Loucy (cell line): Measurements from ENCODE around the gene SRSF4.
"Not testable (repeated sequence)": the region's sequence is repeated elsewhere in the genome, so short reads cannot be mapped to it uniquely, and the experiment has no call there.

Experiments
- H2AFZ ChIP-seq: fragments of 200-600 bp; sonication (generic); 2 replicates; pipeline ENCODE4 v1.6.0; 2016; ENCODE audit warnings: antibody characterized with exemption, mild to moderate bottlenecking, low read length, moderate library complexity
- H3F3A ChIP-seq: fragments of 200-600 bp; 2 replicates; pipeline ENCODE4 v1.6.0; 2016; ENCODE audit warnings: antibody characterized with exemption, low read depth, mild to moderate bottlenecking
- H3K27me3 ChIP-seq: fragments of 200-600 bp; sonication (generic); 2 replicates; pipeline ENCODE4 v1.6.1; 2014; ENCODE audit warnings: low read length, mild to moderate bottlenecking; ENCODE audit not compliant: insufficient read depth, poor library complexity, severe bottlenecking
- H3K36me3 ChIP-seq: fragments of 200-600 bp; sonication (generic); 2 replicates; pipeline ENCODE4 v1.6.1; 2016; ENCODE audit warnings: low read length; ENCODE audit not compliant: insufficient read depth
- H3K4me1 ChIP-seq: fragments of 200-600 bp; sonication (generic); 2 replicates; pipeline ENCODE4 v1.5.1; 2014; ENCODE audit warnings: low read length, mild to moderate bottlenecking; ENCODE audit not compliant: insufficient read depth, poor library complexity, severe bottlenecking
- H3K4me2 ChIP-seq: fragments of 200-600 bp; sonication (generic); 2 replicates; pipeline ENCODE4 v1.6.0; 2014; ENCODE audit warnings: antibody characterized with exemption, low read length, low read depth, mild to moderate bottlenecking; ENCODE audit not compliant: poor library complexity, severe bottlenecking
- H3K4me3 ChIP-seq: fragments of 200-600 bp; sonication (generic); 2 replicates; pipeline ENCODE4 v1.5.1; 2014; ENCODE audit warnings: low read length, mild to moderate bottlenecking, mixed read lengths; ENCODE audit not compliant: poor library complexity, severe bottlenecking
- H3K79me2 ChIP-seq: fragments of 200-600 bp; sonication (generic); 2 replicates; pipeline ENCODE4 v1.6.1; 2014; ENCODE audit warnings: low read length; ENCODE audit not compliant: insufficient read depth
- H3K9ac ChIP-seq: fragments of 200-600 bp; sonication (generic); 2 replicates; pipeline ENCODE4 v1.6.0; 2014; ENCODE audit warnings: mild to moderate bottlenecking, low read depth, low read length, moderate library complexity; ENCODE audit not compliant: poor library complexity, severe bottlenecking
- H3K9me2 ChIP-seq: fragments of 200-600 bp; sonication (generic); replicated peaks from 2 replicates; pipeline ENCODE4 v1.6.1; 2016; ENCODE audit warnings: low read depth, low read length, mixed read lengths
- H3K9me3 ChIP-seq: fragments of 200-600 bp; sonication (generic); 2 replicates; pipeline ENCODE4 v1.6.1; 2014; ENCODE audit warnings: mild to moderate bottlenecking, antibody characterized with exemption, low read length, low read depth; ENCODE audit not compliant: insufficient read depth
- H4K20me1 ChIP-seq: fragments of 200-600 bp; sonication (generic); 2 replicates; pipeline ENCODE4 v1.6.0; 2014; ENCODE audit warnings: antibody characterized with exemption, low read length, mild to moderate bottlenecking; ENCODE audit not compliant: insufficient read depth, poor library complexity, severe bottlenecking
- EZH2phosphoT487 ChIP-seq: fragments of 200-600 bp; IDR thresholded peaks from 2 replicates; pipeline ENCODE4 v1.6.1; 2018; ENCODE audit warnings: antibody characterized with exemption, mild to moderate bottlenecking, moderate library complexity, borderline replicate concordance
- TF ChIP-seq, protein P1 (sequence below): fragments of 200-600 bp; sonication (generic); conservative IDR thresholded peaks from 2 replicates; pipeline ENCODE4 v1.5.1; 2014; ENCODE audit warnings: mild to moderate bottlenecking, antibody characterized with exemption, low read length

SRSF4 gene

DNA sequence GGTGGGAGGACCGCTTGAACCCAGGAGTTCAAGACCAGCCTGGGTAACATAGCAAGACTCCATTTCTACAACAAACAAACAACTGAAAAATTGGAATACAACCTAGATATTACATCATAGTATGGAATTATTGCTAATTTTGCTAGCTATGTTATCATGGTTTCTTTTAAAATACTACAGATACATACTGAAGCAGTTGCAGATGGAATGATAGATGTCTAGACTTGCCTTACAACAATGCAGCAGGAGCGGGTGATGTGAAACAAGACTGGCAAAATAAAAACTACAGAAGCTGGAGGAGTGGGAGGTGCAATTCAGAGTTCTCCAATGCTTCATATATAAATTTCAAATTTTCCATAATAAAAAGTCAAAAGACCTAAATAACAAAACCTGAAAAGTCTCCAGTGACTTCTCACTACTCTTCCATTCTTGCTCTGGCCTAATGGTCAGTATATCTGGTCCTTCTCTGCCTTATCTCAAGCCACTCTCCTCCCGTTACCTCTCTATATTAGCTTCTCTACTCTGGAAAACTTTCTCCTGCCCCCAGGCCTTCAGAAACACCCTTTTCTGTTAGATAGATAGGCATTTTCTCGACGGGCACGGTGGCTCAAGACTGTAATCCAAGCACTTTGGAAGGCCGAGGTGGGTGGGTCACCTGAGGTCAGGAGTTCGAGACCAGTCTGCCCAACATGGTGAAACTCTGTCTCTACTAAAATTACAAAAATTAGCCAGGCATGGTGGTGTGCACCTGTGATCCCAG, 29.5 kb downstream of the SRSF4 start:
- TF ChIP-seq EZH2phosphoT487, result no peak
- TF ChIP-seq, protein P1, sequence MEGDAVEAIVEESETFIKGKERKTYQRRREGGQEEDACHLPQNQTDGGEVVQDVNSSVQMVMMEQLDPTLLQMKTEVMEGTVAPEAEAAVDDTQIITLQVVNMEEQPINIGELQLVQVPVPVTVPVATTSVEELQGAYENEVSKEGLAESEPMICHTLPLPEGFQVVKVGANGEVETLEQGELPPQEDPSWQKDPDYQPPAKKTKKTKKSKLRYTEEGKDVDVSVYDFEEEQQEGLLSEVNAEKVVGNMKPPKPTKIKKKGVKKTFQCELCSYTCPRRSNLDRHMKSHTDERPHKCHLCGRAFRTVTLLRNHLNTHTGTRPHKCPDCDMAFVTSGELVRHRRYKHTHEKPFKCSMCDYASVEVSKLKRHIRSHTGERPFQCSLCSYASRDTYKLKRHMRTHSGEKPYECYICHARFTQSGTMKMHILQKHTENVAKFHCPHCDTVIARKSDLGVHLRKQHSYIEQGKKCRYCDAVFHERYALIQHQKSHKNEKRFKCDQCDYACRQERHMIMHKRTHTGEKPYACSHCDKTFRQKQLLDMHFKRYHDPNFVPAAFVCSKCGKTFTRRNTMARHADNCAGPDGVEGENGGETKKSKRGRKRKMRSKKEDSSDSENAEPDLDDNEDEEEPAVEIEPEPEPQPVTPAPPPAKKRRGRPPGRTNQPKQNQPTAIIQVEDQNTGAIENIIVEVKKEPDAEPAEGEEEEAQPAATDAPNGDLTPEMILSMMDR, result no peak
- Histone ChIP-seq H3F3A (no peaks in the 10 kb centered on the region), H3K36me3 (peaks cover 98% of the 10 kb centered on the region), H3K4me2 (no peak overlapping the region), H3K27me3 (no peaks in the 10 kb centered on the region), H2AFZ (no peak overlapping the region), H3K9ac (no peak overlapping the region), H4K20me1 (peaks cover 9% of the 10 kb centered on the region), H3K79me2 (peaks cover 16% of the 10 kb centered on the region; the same call in 1 of the 2 replicates), H3K4me1 (no peaks in the 10 kb centered on the region), H3K4me3 (no peak overlapping the region), H3K9me3 (no peaks in the 10 kb centered on the region), H3K9me2 (no peaks in the 10 kb centered on the region)

DNA sequence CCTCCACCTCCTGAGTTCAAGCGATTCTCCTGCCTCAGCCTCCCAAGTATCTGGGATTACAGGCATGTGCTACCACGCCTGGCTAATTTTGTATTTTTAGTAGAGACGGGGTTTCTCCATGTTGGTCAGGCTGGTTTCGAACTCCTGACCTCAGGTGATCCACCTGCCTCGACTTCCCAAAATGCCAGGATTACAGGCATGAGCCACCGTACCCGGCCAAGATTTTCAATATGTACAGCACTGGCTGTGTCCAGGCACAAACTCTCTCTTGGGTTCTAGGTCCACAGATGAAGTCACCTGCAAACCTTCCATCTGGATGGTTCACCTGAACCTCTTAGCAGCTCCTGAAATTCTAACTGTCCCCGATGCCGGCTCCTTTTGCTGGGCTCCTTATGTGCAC, 31.4 kb downstream of the SRSF4 start:
- not testable (repeated sequence) for H4K20me1 ChIP-seq, H3K4me2 ChIP-seq, H3K9me2 ChIP-seq, H3K9me3 ChIP-seq, H2AFZ ChIP-seq, H3K79me2 ChIP-seq, H3K27me3 ChIP-seq, H3K4me1 ChIP-seq, H3F3A ChIP-seq, H3K4me3 ChIP-seq, H3K9ac ChIP-seq
- peaks cover 95% of the 10 kb centered on the region for H3K36me3 ChIP-seq

DNA sequence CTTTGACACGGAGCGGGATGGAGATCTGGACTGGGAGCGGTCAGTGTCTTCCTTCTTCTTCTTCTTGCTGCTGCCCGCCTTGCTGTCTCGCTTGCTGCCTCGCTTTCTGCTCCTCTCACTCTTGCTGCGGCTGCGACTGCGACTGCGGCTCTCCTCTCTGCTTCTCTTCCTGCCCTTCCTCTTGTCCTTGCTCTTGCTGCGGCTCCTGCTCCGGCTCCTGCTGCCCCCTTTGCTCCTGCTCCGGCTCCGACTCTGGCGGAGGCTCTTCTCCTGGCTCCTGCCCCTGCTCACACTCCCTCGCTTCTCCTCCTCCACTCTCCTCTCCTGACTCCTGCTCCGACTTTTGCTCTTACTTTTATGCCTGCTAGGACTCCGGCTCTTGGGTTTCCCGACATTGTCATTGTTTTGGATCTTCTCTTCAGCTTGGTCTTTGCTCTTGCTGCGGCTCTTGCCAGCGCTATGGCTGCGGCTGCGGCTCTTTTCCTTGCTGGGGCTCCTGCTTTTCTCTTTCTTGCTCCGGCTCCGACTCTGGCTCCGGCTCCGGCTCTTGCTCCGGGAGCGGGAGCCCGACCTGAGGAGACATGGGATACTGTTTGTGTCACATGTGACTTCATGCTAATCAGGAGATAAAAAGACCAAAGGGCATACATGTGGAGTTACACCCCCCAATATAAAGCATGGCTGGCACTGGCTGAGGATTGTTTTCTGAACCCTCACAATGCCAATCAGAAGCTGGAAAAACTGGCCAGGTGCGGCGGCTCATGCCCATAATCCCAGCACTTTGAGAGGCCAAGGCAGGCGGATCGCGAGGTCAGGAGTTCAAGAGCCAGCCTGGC, 32.8 kb downstream of the SRSF4 start:
- peaks cover 5% of the 10 kb centered on the region for H4K20me1 ChIP-seq

More for the DNA sequence above, 32.8 kb downstream of the SRSF4 start:
- Histone ChIP-seq H3K4me2 (no peak overlapping the region), H3K79me2 (0 out of 2 replicates have a peak, but pooled peaks cover 4% of the 10 kb centered on the region), H3K9ac (no peak overlapping the region), H3K9me3 (no peaks in the 10 kb centered on the region), H2AFZ (no peak overlapping the region), H3K4me1 (no peaks in the 10 kb centered on the region), H3K4me3 (no peak overlapping the region), H3K9me2 (no peaks in the 10 kb centered on the region), H3K36me3 (peaks cover 80% of the 10 kb centered on the region), H3K27me3 (no peaks in the 10 kb centered on the region), H3F3A (0 out of 2 replicates have a peak, but pooled peaks cover 3% of the 10 kb centered on the region)
- TF ChIP-seq, protein P1, result no peak
- no peak for TF ChIP-seq EZH2phosphoT487
